ENCODE results near the gene IGLON5.
A peak's percentile ranks its signal among the peaks of the same experiment; 100 is the strongest.

Gene IGLON5

DNA sequence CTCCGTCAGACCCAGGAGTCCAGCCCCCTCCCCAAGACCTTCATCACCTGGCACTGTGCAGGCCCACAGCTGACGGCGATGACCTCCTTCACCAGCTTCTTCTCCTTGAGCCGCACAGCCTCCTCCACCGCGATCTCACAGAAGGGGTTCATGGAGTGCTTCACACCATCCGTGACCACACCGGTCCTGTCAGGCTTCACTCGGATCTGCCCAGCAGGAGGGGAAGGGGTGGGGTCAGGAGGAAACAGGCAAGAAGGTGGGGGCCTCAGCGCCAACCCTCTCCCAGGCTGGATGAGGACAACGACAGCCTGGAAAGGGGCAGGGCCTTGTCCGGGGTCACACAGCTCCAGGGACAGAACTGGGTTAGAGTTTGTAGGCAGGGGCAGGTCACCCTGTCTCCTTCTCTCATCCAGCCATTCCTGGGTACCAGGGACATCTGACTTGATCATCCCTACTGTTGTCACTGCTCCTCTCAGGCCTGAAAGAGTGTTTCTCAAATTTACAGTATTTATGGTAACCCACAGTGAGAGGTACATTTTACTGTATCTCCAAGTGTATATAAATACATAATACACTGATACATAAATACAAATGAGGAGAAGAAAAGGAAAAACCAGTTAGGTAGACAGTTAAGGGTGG is 42.8 kb downstream of the IGLON5 start:
- peak overlapping the region; percentile 93 for H2BK15ac ChIP-seq (ENCODE audit: low read length)
- peak overlapping the region; percentile 97 for H2BK5ac ChIP-seq (ENCODE audit: low read length)
- no peak overlapping the region for H4K91ac ChIP-seq (ENCODE audit: low read depth, low read length, poor library complexity)
- H2AK5ac ChIP-seq (ENCODE audit: low read depth, low read length), result peak overlapping the region; percentile 95
- peak overlapping the region; percentile 65 for H2AFZ ChIP-seq (ENCODE audit: low read length)
- WGBS, 2 donors (ENCODE audit: extremely low coverage in 2 of 2, insufficient read length in 2 of 2, insufficient replicate concordance in 1 of 2), result no CpG with 5 or more reads among the region's 12 CpGs
- no peaks in the 10 kb centered on the region for H3K9me3 ChIP-seq (replicated peaks in 1 of 2; ENCODE audit: control insufficient read depth in 2 of 2, insufficient read depth in 1 of 2, low read depth in 1 of 2, low read length in 2 of 2)
- H3K4ac ChIP-seq (ENCODE audit: low read length), result peak overlapping the region; percentile 13
- H3K4me1 ChIP-seq (ENCODE audit: control insufficient read depth in 2 of 2, insufficient read depth in 1 of 2, low read depth in 1 of 2, low read length in 2 of 2), result peaks cover 9% of the 10 kb centered on the region in 2 donors
- H2BK120ac ChIP-seq (ENCODE audit: low read depth, low read length), result no peak overlapping the region
- no peaks in the 10 kb centered on the region for H3K79me1 ChIP-seq (ENCODE audit: low read depth, low read length)
- H3K27ac ChIP-seq (replicated peaks; ENCODE audit: low read length), result peak overlapping the region; percentile 68
- H3K18ac ChIP-seq (ENCODE audit: low read length), result peak overlapping the region; percentile 94
- no peak overlapping the region for H4K8ac ChIP-seq (ENCODE audit: low read depth, low read length)
- H2BK12ac ChIP-seq (ENCODE audit: low read length), result peak overlapping the region; percentile 59
- H3K27me3 ChIP-seq (ENCODE audit: control insufficient read depth in 3 of 3, insufficient read depth in 3 of 3, low read depth in 1 of 3, low read length in 3 of 3), result no peaks in the 10 kb centered on the region
- peak overlapping the region; percentile 51 for H3K4me2 ChIP-seq (ENCODE audit: insufficient read depth, low read length, poor library complexity, severe bottlenecking)
- peak overlapping the region; percentile 16 to 32 for H3K4me3 ChIP-seq (ENCODE audit: low read length in 2 of 2)
- H3K36me3 ChIP-seq (replicated peaks in 1 of 2; ENCODE audit: control insufficient read depth in 2 of 2, insufficient read depth in 2 of 2, low read length in 2 of 2), result peaks cover 0 to 2% of the 10 kb centered on the region in 2 donors
- H3K14ac ChIP-seq (ENCODE audit: low read length), result no peak overlapping the region
- peak overlapping the region; percentile 8 for H3K23ac ChIP-seq (ENCODE audit: low read depth, low read length, poor library complexity)
- no peak for DNase-seq (ENCODE audit: low spot score)
- peak overlapping the region; percentile 83 for H3K9ac ChIP-seq (ENCODE audit: low read depth, low read length, poor library complexity)

GRCh38 chr19:51354742-51355148 is 43.3 kb downstream of the IGLON5 start:
- Histone ChIP-seq H3K79me1 (ENCODE audit: low read depth, low read length) (no peaks in the 10 kb centered on the region), H2AK5ac (ENCODE audit: low read depth, low read length) (no peak overlapping the region), H4K91ac (ENCODE audit: low read depth, low read length, poor library complexity) (no peak overlapping the region), H3K4ac (ENCODE audit: low read length) (no peak overlapping the region), H2BK12ac (ENCODE audit: low read length) (no peak overlapping the region), H2BK120ac (ENCODE audit: low read depth, low read length) (no peak overlapping the region), H3K9ac (ENCODE audit: low read depth, low read length, poor library complexity) (no peak overlapping the region), H4K8ac (ENCODE audit: low read depth, low read length) (no peak overlapping the region), H3K18ac (ENCODE audit: low read length) (no peak overlapping the region), H3K27me3 (ENCODE audit: control insufficient read depth in 3 of 3, insufficient read depth in 3 of 3, low read depth in 1 of 3, low read length in 3 of 3) (no peaks in the 10 kb centered on the region), H2AFZ (ENCODE audit: low read length) (peak overlapping the region; percentile 88), H3K4me3 (ENCODE audit: low read length in 2 of 2) (peak overlapping the region in 1 of 2 donors; percentile 28), H3K14ac (ENCODE audit: low read length) (no peak overlapping the region), H2BK5ac (ENCODE audit: low read length) (no peak overlapping the region), H3K36me3 (replicated peaks in 1 of 2; ENCODE audit: control insufficient read depth in 2 of 2, insufficient read depth in 2 of 2, low read length in 2 of 2) (peaks cover 0 to 2% of the 10 kb centered on the region in 2 donors), H3K27ac (replicated peaks; ENCODE audit: low read length) (peak overlapping the region; percentile 68), H3K23ac (ENCODE audit: low read depth, low read length, poor library complexity) (no peak overlapping the region), H2BK15ac (ENCODE audit: low read length) (no peak overlapping the region), H3K9me3 (replicated peaks in 1 of 2; ENCODE audit: control insufficient read depth in 2 of 2, insufficient read depth in 1 of 2, low read depth in 1 of 2, low read length in 2 of 2) (no peaks in the 10 kb centered on the region), H3K4me2 (ENCODE audit: insufficient read depth, low read length, poor library complexity, severe bottlenecking) (peak overlapping the region; percentile 51), H3K4me1 (ENCODE audit: control insufficient read depth in 2 of 2, insufficient read depth in 1 of 2, low read depth in 1 of 2, low read length in 2 of 2) (peaks cover 9% of the 10 kb centered on the region in 2 donors)
- DNase-seq (ENCODE audit: low spot score), result peak; percentile 87
- WGBS, 2 donors (ENCODE audit: extremely low coverage in 2 of 2, insufficient read length in 2 of 2, insufficient replicate concordance in 1 of 2), result no CpG with 5 or more reads among the region's 8 CpGs

DNA sequence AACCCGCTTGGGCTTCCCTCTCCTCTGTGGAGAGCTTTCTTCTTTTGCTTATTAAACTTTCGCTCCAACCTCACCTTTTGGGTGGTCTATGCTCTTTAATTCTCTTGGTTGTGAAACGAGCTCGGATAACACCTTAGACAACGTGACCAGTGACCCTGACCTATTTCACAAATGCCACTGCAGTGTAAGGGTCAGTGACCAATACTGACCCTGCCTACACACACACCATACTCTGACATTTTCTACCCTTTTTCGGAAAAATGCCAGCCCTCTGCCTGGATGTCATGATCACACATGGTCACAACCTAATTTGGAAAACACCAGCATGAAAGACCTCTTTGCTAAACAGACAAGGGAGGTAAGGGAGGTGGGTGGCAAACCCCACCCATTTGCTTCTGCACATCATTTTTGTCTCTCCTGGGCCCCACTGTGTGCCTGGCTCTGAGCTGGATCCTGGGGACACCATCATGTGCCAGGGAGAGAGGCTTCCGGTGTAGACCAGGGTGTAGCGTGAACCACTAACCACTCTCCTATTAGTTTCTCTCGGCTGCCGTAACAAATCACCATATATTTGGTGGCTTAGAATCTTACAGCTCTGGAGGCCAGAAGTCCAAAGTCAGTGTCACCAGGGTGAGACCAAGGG is 44.8 kb downstream of the IGLON5 start:
- H3K4me2 ChIP-seq (ENCODE audit: insufficient read depth, low read length, poor library complexity, severe bottlenecking), result no peak overlapping the region
- no peak overlapping the region for H2BK120ac ChIP-seq (ENCODE audit: low read depth, low read length)
- DNase-seq (ENCODE audit: low spot score), result no peak
- no peak overlapping the region for H3K4me3 ChIP-seq (ENCODE audit: low read length in 2 of 2)
- H2BK5ac ChIP-seq (ENCODE audit: low read length), result no peak overlapping the region
- H3K18ac ChIP-seq (ENCODE audit: low read length), result no peak overlapping the region
- no peak overlapping the region for H3K9ac ChIP-seq (ENCODE audit: low read depth, low read length, poor library complexity)
- H3K4me1 ChIP-seq (ENCODE audit: control insufficient read depth in 2 of 2, insufficient read depth in 1 of 2, low read depth in 1 of 2, low read length in 2 of 2), result peaks cover 9% of the 10 kb centered on the region in 2 donors
- no peak overlapping the region for H3K14ac ChIP-seq (ENCODE audit: low read length)
- H3K23ac ChIP-seq (ENCODE audit: low read depth, low read length, poor library complexity), result no peak overlapping the region
- H3K27ac ChIP-seq (replicated peaks; ENCODE audit: low read length), result no peak overlapping the region
- H3K4ac ChIP-seq (ENCODE audit: low read length), result no peak overlapping the region
- H3K27me3 ChIP-seq (ENCODE audit: control insufficient read depth in 3 of 3, insufficient read depth in 3 of 3, low read depth in 1 of 3, low read length in 3 of 3), result no peaks in the 10 kb centered on the region
- no peak overlapping the region for H2AFZ ChIP-seq (ENCODE audit: low read length)
- H3K36me3 ChIP-seq (replicated peaks in 1 of 2; ENCODE audit: control insufficient read depth in 2 of 2, insufficient read depth in 2 of 2, low read length in 2 of 2), result no peaks in the 10 kb centered on the region
- no CpG with 5 or more reads among the region's 10 CpGs for WGBS, 2 donors (ENCODE audit: extremely low coverage in 2 of 2, insufficient read length in 2 of 2, insufficient replicate concordance in 1 of 2)
- H3K9me3 ChIP-seq (replicated peaks in 1 of 2; ENCODE audit: control insufficient read depth in 2 of 2, insufficient read depth in 1 of 2, low read depth in 1 of 2, low read length in 2 of 2), result no peaks in the 10 kb centered on the region
- no peak overlapping the region for H2BK15ac ChIP-seq (ENCODE audit: low read length)
- no peak overlapping the region for H4K91ac ChIP-seq (ENCODE audit: low read depth, low read length, poor library complexity)
- H3K79me1 ChIP-seq (ENCODE audit: low read depth, low read length), result no peaks in the 10 kb centered on the region
- H2BK12ac ChIP-seq (ENCODE audit: low read length), result no peak overlapping the region
- no peak overlapping the region for H4K8ac ChIP-seq (ENCODE audit: low read depth, low read length)
- H2AK5ac ChIP-seq (ENCODE audit: low read depth, low read length), result peak overlapping the region; percentile 16

- H4K8ac ChIP-seq (ENCODE audit: low read depth, low read length), result no peak overlapping the region
- peak overlapping the region; percentile 4 for H2BK5ac ChIP-seq (ENCODE audit: low read length)
- no peak overlapping the region for H3K4me2 ChIP-seq (ENCODE audit: insufficient read depth, low read length, poor library complexity, severe bottlenecking)
- H2BK12ac ChIP-seq (ENCODE audit: low read length), result no peak overlapping the region
- no peak overlapping the region for H2BK15ac ChIP-seq (ENCODE audit: low read length)
- no peak overlapping the region for H3K18ac ChIP-seq (ENCODE audit: low read length)
- no peak overlapping the region for H3K14ac ChIP-seq (ENCODE audit: low read length)
- no peaks in the 10 kb centered on the region for H3K36me3 ChIP-seq (replicated peaks in 1 of 2; ENCODE audit: control insufficient read depth in 2 of 2, insufficient read depth in 2 of 2, low read length in 2 of 2)
- H2BK120ac ChIP-seq (ENCODE audit: low read depth, low read length), result no peak overlapping the region
- no peak overlapping the region for H4K91ac ChIP-seq (ENCODE audit: low read depth, low read length, poor library complexity)
- H3K27ac ChIP-seq (replicated peaks; ENCODE audit: low read length), result no peak overlapping the region
- H2AK5ac ChIP-seq (ENCODE audit: low read depth, low read length), result no peak overlapping the region
- no peaks in the 10 kb centered on the region for H3K79me1 ChIP-seq (ENCODE audit: low read depth, low read length)
- no peak overlapping the region for H3K4ac ChIP-seq (ENCODE audit: low read length)
- peaks cover 9% of the 10 kb centered on the region in 2 donors for H3K4me1 ChIP-seq (ENCODE audit: control insufficient read depth in 2 of 2, insufficient read depth in 1 of 2, low read depth in 1 of 2, low read length in 2 of 2)
- no peak overlapping the region for H2AFZ ChIP-seq (ENCODE audit: low read length)
- no peak overlapping the region for H3K9ac ChIP-seq (ENCODE audit: low read depth, low read length, poor library complexity)
- no CpG with 5 or more reads among the region's 7 CpGs for WGBS, 2 donors (ENCODE audit: extremely low coverage in 2 of 2, insufficient read length in 2 of 2, insufficient replicate concordance in 1 of 2)
- no peak overlapping the region for H3K23ac ChIP-seq (ENCODE audit: low read depth, low read length, poor library complexity)
- DNase-seq (ENCODE audit: low spot score), result no peak
- H3K27me3 ChIP-seq (ENCODE audit: control insufficient read depth in 3 of 3, insufficient read depth in 3 of 3, low read depth in 1 of 3, low read length in 3 of 3), result no peaks in the 10 kb centered on the region
- H3K9me3 ChIP-seq (replicated peaks in 1 of 2; ENCODE audit: control insufficient read depth in 2 of 2, insufficient read depth in 1 of 2, low read depth in 1 of 2, low read length in 2 of 2), result no peaks in the 10 kb centered on the region
- H3K4me3 ChIP-seq (ENCODE audit: low read length in 2 of 2), result no peak overlapping the region
These were observed 46.5 kb downstream of the IGLON5 start for GRCh38 chr19:51357952-51358351.

Measured in neuronal stem cell (in vitro differentiated cells).